Sigmoid colon (tissue), 4 donors: Measurements from ENCODE around the gene RSRC2.

Experiments
- EP300 ChIP-seq, 4 donors: sonication (generic); formaldehyde crosslinking; IDR thresholded peaks; one replicate each; pipeline ENCODE4 v1.6.1; 2017; ENCODE audit warnings: antibody characterized with exemption in 4 of 4
- POLR2A ChIP-seq, 2 donors: fragments of 450-650 bp; IDR thresholded peaks; one replicate each; pipeline ENCODE4 v1.6.1; 2016; ENCODE audit warnings: antibody characterized with exemption in 2 of 2, mild to moderate bottlenecking in 2 of 2, moderate library complexity in 2 of 2
- POLR2AphosphoS5 ChIP-seq, 4 donors: sonication (generic); formaldehyde crosslinking; IDR thresholded peaks; one replicate each; pipeline ENCODE4 v1.6.1; 2017; ENCODE audit warnings: antibody characterized with exemption in 4 of 4
- TF ChIP-seq, protein P1 (sequence below), 4 experiments: fragments of 450-650 bp in 3 of 4; fragments of 200-600 bp in 1 of 4; IDR thresholded peaks; one replicate each; pipeline ENCODE4 v1.5.1; 2016 to 2019; ENCODE audit warnings: antibody characterized with exemption in 4 of 4, mild to moderate bottlenecking in 3 of 4, moderate library complexity in 2 of 4

DNA sequence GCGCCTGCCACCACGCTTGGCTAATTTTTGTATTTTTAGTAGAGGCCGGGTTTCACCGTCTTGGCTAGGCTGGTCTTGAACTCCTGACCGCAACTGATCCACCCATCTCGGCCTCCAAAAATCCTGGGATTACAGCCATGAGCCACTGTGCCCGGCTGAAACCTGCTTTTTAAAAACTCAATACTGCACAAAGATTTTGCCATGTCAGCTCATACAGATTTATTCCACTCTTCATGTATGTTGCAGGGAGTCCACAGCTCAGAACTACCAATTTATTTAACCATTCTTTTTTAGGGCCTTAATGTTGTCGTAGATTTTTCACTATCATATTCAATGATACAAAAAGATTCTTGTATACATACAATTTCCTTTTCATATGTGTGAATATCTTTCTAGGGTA lies 46.0 kb downstream of the RSRC2 start:
- no peak for TF ChIP-seq POLR2AphosphoS5 (IDR thresholded peaks at IDR 0.05)
- no peak for TF ChIP-seq POLR2A (IDR thresholded peaks at IDR 0.05)
- TF ChIP-seq, protein P1, sequence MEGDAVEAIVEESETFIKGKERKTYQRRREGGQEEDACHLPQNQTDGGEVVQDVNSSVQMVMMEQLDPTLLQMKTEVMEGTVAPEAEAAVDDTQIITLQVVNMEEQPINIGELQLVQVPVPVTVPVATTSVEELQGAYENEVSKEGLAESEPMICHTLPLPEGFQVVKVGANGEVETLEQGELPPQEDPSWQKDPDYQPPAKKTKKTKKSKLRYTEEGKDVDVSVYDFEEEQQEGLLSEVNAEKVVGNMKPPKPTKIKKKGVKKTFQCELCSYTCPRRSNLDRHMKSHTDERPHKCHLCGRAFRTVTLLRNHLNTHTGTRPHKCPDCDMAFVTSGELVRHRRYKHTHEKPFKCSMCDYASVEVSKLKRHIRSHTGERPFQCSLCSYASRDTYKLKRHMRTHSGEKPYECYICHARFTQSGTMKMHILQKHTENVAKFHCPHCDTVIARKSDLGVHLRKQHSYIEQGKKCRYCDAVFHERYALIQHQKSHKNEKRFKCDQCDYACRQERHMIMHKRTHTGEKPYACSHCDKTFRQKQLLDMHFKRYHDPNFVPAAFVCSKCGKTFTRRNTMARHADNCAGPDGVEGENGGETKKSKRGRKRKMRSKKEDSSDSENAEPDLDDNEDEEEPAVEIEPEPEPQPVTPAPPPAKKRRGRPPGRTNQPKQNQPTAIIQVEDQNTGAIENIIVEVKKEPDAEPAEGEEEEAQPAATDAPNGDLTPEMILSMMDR (IDR thresholded peaks at IDR 0.05) = no peak
- TF ChIP-seq EP300 (IDR thresholded peaks at IDR 0.05) = no peak
